Activated CD8-positive, alpha-beta T cell treated with anti-CD3 and anti-CD28 coated beads, Interleukin-2, amount 10 ng/mL, durations not matched to agents 7 days and 5 days (primary cell): ENCODE results near the gene RAD51B. TPM values are rescaled to one million over a fixed set of nuclear protein-coding genes. Genes with fewer than 3 reads are reported as not detected.

ENCODE experiments used
- ATAC-seq: fragments of 150-1000 bp; cut with Tn5 transposase; one replicate; pipeline ENCODE4 v1.10.0; 2021; ENCODE audit warnings: moderate library complexity
- CTCF ChIA-PET: fragments of 350-600 bp; sonication (Branson Sonifier 250); formaldehyde crosslinking; loops from one replicate; lab custom pipeline; 2021; ENCODE audit warnings: antibody characterized with exemption; lab: Charles Lee
- POLR2A ChIA-PET: fragments of 350-600 bp; sonication (Branson Sonifier 250); formaldehyde crosslinking; loops from one replicate; lab custom pipeline; 2021; ENCODE audit warnings: antibody characterized with exemption; lab: Charles Lee
- DNase-seq: peaks from one replicate; pipeline ENCODE4 v3.0.0-alpha.2; 2020
- H3K27ac Mint-ChIP-seq: one replicate; pipeline ENCODE4 v1.8.0; 2021; ENCODE audit warnings: mild to moderate bottlenecking, mixed read lengths
- H3K27me3 Mint-ChIP-seq: one replicate; pipeline ENCODE4 v1.8.0; 2021; ENCODE audit warnings: low read depth, mixed read lengths
- H3K36me3 Mint-ChIP-seq: one replicate; pipeline ENCODE4 v1.8.0; 2021; ENCODE audit warnings: low read depth, mixed read lengths
- H3K4me1 Mint-ChIP-seq: one replicate; pipeline ENCODE4 v1.8.0; 2021; ENCODE audit warnings: low read depth, mixed read lengths
- H3K4me3 Mint-ChIP-seq: one replicate; pipeline ENCODE4 v1.8.0; 2021; ENCODE audit warnings: mild to moderate bottlenecking, mixed read lengths
- H3K9me3 Mint-ChIP-seq: one replicate; pipeline ENCODE4 v1.8.0; 2022; ENCODE audit warnings: mixed read lengths; ENCODE audit not compliant: insufficient read depth
- total RNA-seq, 2 experiments: library from RNA; stranded (reverse); gene quantifications; one replicate each; pipeline ENCODE4 v1.2.3, GENCODE V29; 2021

The RAD51B gene
- total RNA-seq, 2 experiments from 2014 or later = 34.1 to 38.8 TPM

GRCh38 chr14:67994531-67994930 lies 175.0 kb downstream of the RAD51B start:
- ChIA-PET CTCF (no interaction called here), POLR2A (no interaction called here)
- Mint-ChIP-seq H3K9me3 (no peaks in the 10 kb centered on the region), H3K4me1 (no peaks in the 10 kb centered on the region), H3K27ac (no peak overlapping the region), H3K36me3 (no peaks in the 10 kb centered on the region), H3K4me3 (no peak overlapping the region), H3K27me3 (no peaks in the 10 kb centered on the region)
- ATAC-seq (no peak), DNase-seq (no peak)

DNA sequence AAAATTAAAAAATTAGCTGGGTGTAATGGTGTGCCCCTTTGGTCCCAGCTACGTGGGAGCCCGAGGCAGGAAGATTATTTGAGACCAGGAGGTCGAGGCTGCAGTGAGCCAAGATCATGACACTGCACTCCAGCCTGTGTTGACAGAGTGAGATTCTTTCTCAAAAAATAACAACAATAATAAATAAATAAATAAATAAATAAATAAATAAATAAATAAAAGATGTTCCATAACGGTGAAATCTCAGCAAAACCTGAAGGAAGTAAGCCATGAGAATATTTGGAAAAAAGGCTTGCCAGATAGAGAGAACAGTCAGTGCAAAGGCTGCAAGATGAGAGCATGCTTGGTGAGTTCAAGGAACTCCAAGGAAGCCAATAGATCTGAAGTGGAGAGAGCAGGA lies 176.7 kb downstream of the RAD51B start:
- ChIA-PET POLR2A (no interaction called here), CTCF (no interaction called here)
- Mint-ChIP-seq H3K36me3 (no peaks in the 10 kb centered on the region), H3K27me3 (no peaks in the 10 kb centered on the region), H3K9me3 (no peaks in the 10 kb centered on the region), H3K4me1 (no peaks in the 10 kb centered on the region), H3K4me3 (no peak overlapping the region), H3K27ac (no peak overlapping the region)
- DNase-seq (no peak), ATAC-seq (no peak)

- ChIA-PET CTCF (no interaction called here), POLR2A (no interaction called here)
- H3K9me3 Mint-ChIP-seq = peaks cover 3% of the 10 kb centered on the region
- no peak for DNase-seq
- no peak overlapping the region for H3K27ac Mint-ChIP-seq
- ATAC-seq = no peak
- no peak overlapping the region for H3K4me3 Mint-ChIP-seq
- H3K36me3 Mint-ChIP-seq = peaks cover 2% of the 10 kb centered on the region
- H3K27me3 Mint-ChIP-seq = no peaks in the 10 kb centered on the region
- H3K4me1 Mint-ChIP-seq = no peaks in the 10 kb centered on the region
These were observed 179.3 kb downstream of the RAD51B start for GRCh38 chr14:67998834-67999233.

GRCh38 chr14:67999290-67999689 lies 179.7 kb downstream of the RAD51B start:
- Mint-ChIP-seq H3K36me3 (peaks cover 2% of the 10 kb centered on the region), H3K4me1 (no peaks in the 10 kb centered on the region), H3K27ac (no peak overlapping the region), H3K9me3 (peaks cover 3% of the 10 kb centered on the region), H3K4me3 (no peak overlapping the region), H3K27me3 (no peaks in the 10 kb centered on the region)
- CTCF ChIA-PET = no interaction called here
- POLR2A ChIA-PET = no interaction called here
- ATAC-seq (no peak), DNase-seq (no peak)

- no peak for DNase-seq
- CTCF ChIA-PET = no interaction called here
- H3K4me3 Mint-ChIP-seq = no peak overlapping the region
- H3K36me3 Mint-ChIP-seq = peaks cover 2% of the 10 kb centered on the region
- peaks cover 3% of the 10 kb centered on the region for H3K9me3 Mint-ChIP-seq
- POLR2A ChIA-PET = no interaction called here
- no peaks in the 10 kb centered on the region for H3K4me1 Mint-ChIP-seq
- no peak for ATAC-seq
- H3K27ac Mint-ChIP-seq = no peak overlapping the region
- H3K27me3 Mint-ChIP-seq = no peaks in the 10 kb centered on the region
These were observed 180.3 kb downstream of the RAD51B start for GRCh38 chr14:67999705-68000384.

DNA sequence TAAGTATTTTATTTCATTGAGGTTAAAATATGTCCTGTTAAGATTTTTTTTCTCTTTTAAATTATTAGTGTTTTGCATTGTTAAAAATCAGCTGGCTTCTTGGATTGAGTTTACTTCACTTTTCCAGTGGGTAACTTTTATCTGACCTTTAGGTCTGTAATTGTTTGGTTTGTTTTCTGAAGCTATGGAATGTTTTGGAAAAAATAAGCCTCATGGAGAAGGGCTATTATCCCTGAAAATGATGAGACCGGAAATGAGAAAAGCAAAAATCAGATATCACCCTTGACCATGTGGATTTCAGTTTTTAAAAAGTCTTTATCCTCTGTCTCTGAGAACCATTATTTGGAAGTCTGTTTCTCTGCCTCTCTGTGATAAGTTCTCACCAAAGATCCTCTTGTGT lies 180.9 kb downstream of the RAD51B start:
- CTCF ChIA-PET = no interaction called here
- no peak for ATAC-seq
- peaks cover 2% of the 10 kb centered on the region for H3K36me3 Mint-ChIP-seq
- POLR2A ChIA-PET = no interaction called here
- H3K27me3 Mint-ChIP-seq = no peaks in the 10 kb centered on the region
- no peak overlapping the region for H3K4me3 Mint-ChIP-seq
- H3K4me1 Mint-ChIP-seq = no peaks in the 10 kb centered on the region
- DNase-seq = no peak
- peaks cover 3% of the 10 kb centered on the region for H3K9me3 Mint-ChIP-seq
- no peak overlapping the region for H3K27ac Mint-ChIP-seq

- Mint-ChIP-seq H3K4me1 (no peaks in the 10 kb centered on the region), H3K4me3 (no peak overlapping the region), H3K27ac (no peak overlapping the region), H3K27me3 (no peaks in the 10 kb centered on the region), H3K9me3 (no peaks in the 10 kb centered on the region), H3K36me3 (no peaks in the 10 kb centered on the region)
- CTCF ChIA-PET = no interaction called here
- ATAC-seq (no peak), DNase-seq (no peak)
- POLR2A ChIA-PET = no interaction called here
These were observed 188.9 kb downstream of the RAD51B start for GRCh38 chr14:68008491-68008890.

GRCh38 chr14:68011406-68012028 lies 191.9 kb downstream of the RAD51B start:
- ChIA-PET POLR2A (no interaction called here), CTCF (no interaction called here)
- Mint-ChIP-seq H3K4me3 (no peak overlapping the region), H3K9me3 (no peaks in the 10 kb centered on the region), H3K4me1 (no peaks in the 10 kb centered on the region), H3K36me3 (no peaks in the 10 kb centered on the region), H3K27me3 (no peaks in the 10 kb centered on the region), H3K27ac (no peak overlapping the region)
- DNase-seq (no peak), ATAC-seq (no peak)

GRCh38 chr14:68012871-68013270 lies 193.3 kb downstream of the RAD51B start:
- no peak overlapping the region for H3K4me3 Mint-ChIP-seq
- no peaks in the 10 kb centered on the region for H3K4me1 Mint-ChIP-seq
- no peak overlapping the region for H3K27ac Mint-ChIP-seq
- DNase-seq (no peak), ATAC-seq (no peak)
- H3K9me3 Mint-ChIP-seq = no peaks in the 10 kb centered on the region
- H3K27me3 Mint-ChIP-seq = no peaks in the 10 kb centered on the region
- ChIA-PET POLR2A (no interaction called here), CTCF (no interaction called here)
- no peaks in the 10 kb centered on the region for H3K36me3 Mint-ChIP-seq

- Mint-ChIP-seq H3K36me3 (no peaks in the 10 kb centered on the region), H3K9me3 (no peaks in the 10 kb centered on the region), H3K4me3 (no peak overlapping the region), H3K27ac (no peak overlapping the region), H3K4me1 (no peaks in the 10 kb centered on the region), H3K27me3 (no peaks in the 10 kb centered on the region)
- ChIA-PET POLR2A (no interaction called here), CTCF (no interaction called here)
- DNase-seq = no peak
- ATAC-seq = no peak
These were observed 193.7 kb downstream of the RAD51B start for GRCh38 chr14:68013326-68013725.

DNA sequence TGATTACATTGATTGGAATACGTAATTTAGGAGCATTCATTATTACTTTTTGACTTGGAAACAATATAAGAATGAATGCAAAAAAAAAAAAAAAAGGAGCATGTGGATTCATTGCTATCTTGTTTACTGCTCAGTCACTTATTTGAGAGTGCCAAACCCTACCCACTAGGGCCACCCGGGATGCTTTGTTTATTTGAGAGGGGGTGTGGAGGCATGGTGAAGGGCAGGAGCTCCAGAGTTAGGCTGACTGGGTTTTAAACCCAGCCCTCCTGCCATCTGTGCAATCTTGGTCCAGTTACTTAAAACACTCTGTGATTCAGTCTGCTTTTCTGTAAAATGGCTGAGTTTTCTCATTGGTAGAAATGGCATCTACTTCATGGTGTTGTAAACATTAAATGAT lies 195.2 kb downstream of the RAD51B start:
- H3K27me3 Mint-ChIP-seq = no peaks in the 10 kb centered on the region
- ChIA-PET POLR2A (no interaction called here), CTCF (no interaction called here)
- ATAC-seq = no peak
- no peak overlapping the region for H3K27ac Mint-ChIP-seq
- no peak overlapping the region for H3K4me3 Mint-ChIP-seq
- no peaks in the 10 kb centered on the region for H3K9me3 Mint-ChIP-seq
- no peaks in the 10 kb centered on the region for H3K36me3 Mint-ChIP-seq
- no peak for DNase-seq
- H3K4me1 Mint-ChIP-seq = no peaks in the 10 kb centered on the region

GRCh38 chr14:68015356-68016254 lies 196.0 kb downstream of the RAD51B start:
- ATAC-seq (no peak), DNase-seq (no peak)
- Mint-ChIP-seq H3K27me3 (no peaks in the 10 kb centered on the region), H3K4me1 (no peaks in the 10 kb centered on the region), H3K4me3 (no peak overlapping the region), H3K36me3 (no peaks in the 10 kb centered on the region), H3K9me3 (no peaks in the 10 kb centered on the region), H3K27ac (no peak overlapping the region)
- CTCF ChIA-PET = no interaction called here
- POLR2A ChIA-PET = no interaction called here
